Fibroblast of skin of left quadriceps (primary cell): ENCODE measurements around the gene TMBIM1.
A peak's percentile ranks its signal among the peaks of the same experiment; 100 is the strongest.
"Not testable (repeated sequence)": the region's sequence is repeated elsewhere in the genome, so short reads cannot be mapped to it uniquely, and the experiment has no call there.

Experiments used
- DNase-seq, 2 experiments: peaks; one replicate each; pipeline ENCODE4 v3.0.0-alpha.2; 2013; ENCODE audit warnings: low read depth in 2 of 2

TMBIM1 gene

DNA sequence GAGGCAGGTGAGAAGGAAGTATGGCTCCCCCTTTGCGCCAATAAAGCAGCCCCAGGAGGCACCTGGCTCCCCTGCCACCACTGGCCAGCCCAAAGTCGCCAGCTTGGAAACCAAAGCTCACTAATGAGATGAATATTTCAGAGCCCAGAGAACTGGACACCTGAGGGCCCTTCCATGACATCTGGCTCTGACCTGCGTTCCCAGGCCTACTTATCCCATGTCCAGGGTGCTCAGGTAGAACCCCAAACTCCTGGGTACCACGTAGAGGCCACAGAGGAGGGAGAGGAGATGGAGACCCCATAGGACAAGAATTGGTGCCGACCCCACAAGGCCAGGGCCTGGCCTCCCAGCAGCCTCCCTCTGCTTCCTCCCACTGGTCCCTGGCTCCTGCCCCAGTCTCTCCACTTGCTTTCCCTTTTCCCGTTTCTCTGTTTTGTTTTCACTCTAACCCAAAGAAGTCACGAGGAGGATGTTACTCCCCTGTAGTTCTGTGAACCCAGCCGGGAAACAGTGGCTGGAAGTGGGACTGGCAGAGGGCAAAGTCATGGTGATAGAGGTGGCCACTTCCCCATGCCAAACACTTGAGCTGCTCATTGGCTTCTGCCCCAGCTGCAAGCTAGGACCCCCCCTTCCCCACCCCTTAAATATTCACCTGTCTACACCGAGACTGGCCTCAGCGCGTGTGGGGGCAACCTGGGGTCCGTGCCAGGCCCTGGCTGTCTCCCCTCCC is 820 bp downstream of the TMBIM1 start:
- no peak for DNase-seq

DNA sequence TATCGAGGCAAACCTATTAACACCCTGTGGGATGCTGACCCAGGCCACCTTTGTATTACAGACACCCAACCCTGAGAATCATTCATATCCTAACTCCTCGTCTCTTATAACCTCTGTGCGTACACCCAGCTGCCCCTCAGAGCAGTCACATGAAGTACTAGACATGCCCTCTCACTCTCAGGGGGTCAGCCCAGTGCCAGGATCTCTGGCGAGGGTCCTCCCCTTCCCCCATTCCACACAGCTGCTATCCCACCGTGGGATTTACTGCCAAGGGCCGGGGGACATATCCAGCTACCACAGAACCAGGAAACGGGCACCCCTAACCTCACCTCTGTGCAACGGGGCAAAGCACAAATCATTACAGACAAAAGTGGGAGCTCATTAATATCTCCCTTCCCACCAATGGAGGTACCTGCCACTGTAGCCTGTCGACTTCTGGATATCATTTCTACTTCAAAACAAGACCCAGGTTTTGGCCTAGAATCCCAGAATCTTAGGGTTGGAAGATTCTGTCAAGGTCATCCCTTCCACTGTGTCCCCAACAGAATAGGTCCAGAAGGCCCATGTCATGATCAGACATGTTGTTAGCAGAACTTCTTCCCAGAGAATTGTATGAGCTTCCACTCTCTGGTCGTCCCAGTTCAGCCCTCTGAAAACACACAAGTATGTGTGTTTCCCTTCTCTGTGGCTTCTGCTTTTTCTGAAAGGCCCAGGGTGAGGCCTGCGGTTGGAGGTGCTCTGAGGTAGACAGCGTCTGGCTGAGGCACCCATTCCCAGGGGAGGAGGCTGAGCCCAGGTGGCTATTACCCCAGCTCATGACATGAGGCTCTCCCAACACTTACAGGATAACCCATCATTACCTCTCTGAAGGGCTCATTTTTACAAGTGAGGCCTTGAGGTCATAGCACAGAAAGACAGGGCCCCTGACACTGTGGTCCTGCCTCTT is 1.7 kb downstream of the TMBIM1 start:
- no peak for DNase-seq

GRCh38 chr2:218289639-218290315 is 2.5 kb downstream of the TMBIM1 start:
- DNase-seq: no peak

DNA sequence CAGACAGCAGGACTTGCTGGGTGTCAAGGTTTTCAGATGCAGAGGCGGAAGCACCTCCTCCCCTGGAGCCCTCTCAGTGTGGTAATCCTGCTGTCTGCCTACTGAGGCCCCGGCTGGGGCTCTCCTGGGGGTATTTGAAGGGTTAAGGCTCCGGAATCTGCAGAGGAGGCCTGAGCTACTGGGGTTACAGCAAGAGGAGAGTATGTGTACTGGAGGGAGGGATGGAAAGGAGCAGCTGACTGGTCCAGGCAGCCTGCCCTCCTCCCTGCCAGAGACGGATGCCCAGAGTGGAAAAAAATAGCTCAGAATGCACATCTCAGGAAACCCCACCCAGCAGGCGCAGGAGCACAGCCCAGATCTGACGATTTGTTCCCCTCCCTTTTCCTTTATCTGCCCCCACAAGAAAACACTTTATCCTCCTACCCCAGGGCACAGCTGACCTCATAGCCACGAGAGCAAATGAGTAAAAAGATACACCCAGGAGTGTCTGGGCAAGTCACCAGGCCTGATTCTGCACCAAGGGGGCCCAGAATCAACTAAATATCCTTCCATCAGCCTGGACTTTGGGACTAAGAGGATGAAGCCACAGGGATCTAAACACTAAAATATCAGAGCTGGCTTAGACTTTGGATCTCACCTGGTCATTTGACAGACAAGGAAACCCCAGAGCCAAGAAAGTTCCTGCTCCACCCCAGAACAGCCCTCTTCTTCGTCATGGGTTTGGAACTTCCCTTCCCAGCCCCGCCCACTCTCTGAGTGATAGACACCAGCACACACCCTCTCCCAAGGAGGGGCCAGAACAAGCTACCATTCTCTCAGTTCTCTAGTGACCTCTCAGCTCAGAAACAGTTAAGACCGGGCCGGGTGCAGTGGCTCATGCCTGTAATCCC is 5.5 kb downstream of the TMBIM1 start:
- peak; percentile 76 to 79 for DNase-seq

DNA sequence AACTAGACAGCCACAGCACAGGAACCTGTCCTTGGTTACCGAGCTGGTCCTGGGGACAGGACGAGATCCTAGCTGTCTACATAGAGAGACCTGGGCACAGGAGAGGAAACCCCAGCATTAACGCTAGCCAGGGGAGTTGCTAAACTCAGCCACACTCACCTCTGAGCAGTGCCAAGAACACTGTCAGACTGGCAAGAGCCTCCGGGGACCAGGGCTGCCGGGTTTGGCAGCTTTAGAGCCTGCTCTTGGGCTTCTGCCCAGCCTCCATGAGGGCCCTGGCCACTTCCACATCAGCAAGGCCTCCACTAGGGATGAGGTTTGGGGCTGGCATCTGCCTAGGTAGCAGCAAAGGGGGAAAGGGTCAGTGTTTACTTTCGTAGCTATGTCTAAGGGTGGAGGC is 6.7 kb downstream of the TMBIM1 start:
- DNase-seq: no peak

- DNase-seq: peak in 1 of 2 experiments; percentile 7
Observed at GRCh38 chr2:218284106-218284811, 8.0 kb downstream of the TMBIM1 start.

GRCh38 chr2:218282173-218282991 is 9.9 kb downstream of the TMBIM1 start:
- DNase-seq: no peak

DNA sequence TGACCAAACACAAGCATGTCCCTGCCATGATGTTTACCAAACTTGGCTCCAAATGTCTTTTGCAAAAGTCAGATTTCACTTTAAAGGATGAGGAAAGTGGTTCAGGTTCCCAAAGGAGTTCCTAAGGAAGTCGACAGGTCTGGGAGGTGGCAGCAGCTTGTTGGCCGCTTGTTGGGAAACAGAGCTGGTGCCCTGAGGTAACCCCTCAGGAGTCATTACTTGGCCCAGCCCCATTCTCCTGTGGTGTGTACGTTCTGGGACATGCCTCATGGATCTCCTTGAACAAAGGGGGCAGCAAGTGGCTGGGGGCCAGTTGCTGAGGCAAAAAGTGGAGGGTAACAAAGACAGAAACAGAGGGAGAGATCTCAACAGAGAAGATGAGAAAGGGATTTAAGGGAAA is 10.9 kb downstream of the TMBIM1 start:
- DNase-seq: no peak

DNA sequence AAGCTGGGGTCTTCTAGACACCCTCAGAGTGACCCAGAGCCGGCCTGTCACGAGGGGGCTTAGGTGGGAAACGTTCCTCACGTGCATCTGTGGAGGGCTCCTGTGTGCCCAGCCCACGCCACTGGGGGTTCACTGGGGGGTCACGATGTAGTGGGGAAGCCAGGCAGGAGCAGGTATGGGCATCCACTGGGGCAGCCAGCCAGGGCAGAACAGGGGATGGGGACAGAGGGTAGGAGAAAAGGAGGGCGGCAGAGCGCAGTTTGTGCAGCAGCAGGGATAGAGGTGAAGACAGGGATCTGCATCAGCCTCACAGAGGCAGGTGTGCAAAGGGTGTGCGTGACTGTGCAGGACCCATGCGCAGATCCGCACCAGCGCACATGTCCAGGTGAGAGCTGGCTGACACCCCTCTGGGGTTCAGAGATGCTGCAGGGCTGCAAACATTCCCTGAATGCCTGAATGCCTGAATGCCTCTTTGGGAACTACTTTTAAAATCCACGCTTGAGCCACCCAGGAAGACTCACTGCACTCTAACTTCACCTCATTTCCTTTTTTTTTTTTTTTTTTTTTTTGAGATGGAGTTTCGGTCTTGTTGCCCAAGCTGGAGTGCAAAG is 11.9 kb downstream of the TMBIM1 start:
- DNase-seq: no peak

DNA sequence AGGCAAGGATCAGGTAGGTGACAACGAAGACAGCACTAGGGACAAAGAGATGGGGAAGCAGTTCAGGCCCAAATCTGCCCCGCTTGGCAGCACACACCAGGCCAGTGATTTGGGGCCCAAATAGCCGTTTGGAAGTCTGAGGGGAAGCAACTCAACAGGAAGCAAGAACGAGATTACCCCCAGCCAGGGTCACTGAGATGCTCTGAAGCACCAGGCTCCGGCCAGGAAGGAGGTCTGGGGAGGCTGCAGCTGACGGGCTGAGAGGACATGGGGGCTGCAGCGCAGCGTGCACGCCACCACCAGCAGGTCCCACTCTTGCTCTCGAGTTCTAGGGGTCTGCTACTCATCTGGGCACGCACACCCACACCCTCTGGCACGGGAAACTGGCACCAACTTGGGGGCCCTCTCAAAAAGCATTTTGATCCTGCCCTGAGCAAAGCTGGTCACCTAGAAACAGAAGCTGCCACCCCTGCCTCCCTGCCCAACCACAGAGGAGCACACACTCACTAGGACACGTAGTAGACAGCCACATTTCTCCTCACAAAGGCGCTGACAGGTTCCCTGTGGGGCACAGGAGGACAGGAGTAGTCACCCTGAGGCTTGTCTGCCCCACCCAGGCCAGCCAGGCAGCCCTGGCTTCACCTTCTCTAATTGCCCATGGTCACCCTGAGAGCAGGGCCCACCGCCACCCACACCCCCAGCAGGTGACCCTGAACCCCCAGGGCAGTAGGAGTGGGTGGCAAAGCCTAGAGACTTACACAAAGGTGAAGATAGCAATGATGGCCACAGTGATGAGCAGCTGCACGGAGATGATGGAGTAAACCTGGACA is 13.6 kb downstream of the TMBIM1 start:
- DNase-seq: no peak

- no peak for DNase-seq
Observed at GRCh38 chr2:218277921-218278320, 14.4 kb downstream of the TMBIM1 start.

- no peak for DNase-seq
Observed at GRCh38 chr2:218276986-218277755, 15.1 kb downstream of the TMBIM1 start.

DNA sequence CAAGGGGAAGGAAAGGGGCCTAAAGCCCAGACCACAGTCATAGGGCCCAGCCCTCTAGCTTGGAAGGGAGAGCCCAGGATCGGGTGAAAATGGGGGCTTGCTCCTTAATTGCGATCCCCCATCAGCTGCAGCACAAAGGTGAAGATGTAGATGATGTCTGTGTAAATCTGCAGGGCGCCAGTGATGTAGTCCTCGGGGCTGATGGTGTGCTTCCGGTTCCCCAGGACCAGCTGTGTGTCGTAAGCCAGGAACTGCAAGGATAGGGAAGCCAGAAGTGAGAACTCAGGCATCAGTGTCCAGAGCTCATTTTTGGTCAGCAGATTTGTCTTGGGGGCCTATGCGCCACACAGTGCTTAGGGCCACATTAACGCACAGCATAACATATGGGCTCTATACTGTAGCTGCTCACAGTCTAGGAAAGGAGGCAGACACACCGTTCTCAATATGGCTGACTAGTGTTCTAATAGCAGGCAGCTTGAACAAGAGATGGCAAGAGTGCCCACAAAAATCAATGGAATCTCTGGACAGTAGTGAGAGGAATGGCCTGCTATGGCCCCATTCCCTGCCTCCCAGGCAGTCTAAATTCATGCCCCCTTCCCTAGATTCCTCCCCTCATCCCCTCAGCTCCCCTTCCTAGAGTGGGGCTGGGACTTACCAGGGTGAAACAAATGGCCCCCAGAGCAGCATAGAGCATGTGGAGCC is 16.8 kb downstream of the TMBIM1 start:
- no peak for DNase-seq

DNA sequence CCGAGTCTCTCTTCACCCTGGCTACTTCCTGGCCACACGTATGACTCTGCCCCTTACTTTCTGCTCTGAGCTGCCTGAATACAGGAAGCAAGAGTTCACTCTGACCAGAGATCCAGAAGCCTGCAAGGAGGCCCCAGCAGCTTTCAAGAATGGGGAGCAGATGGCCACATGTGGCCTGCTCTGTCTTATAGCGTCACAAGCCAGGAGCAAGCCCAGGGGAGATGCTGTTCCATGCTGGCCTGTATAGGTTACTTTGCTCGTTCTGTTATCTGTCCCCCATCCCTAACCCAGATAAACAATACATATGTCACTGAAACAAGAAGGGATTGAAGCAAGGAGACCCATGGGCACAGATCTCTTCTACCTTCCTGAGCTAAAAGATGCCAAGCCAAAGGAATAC is 17.7 kb downstream of the TMBIM1 start:
- DNase-seq: no peak

- no peak for DNase-seq
Observed at GRCh38 chr2:218273908-218274249, 18.4 kb downstream of the TMBIM1 start.

DNA sequence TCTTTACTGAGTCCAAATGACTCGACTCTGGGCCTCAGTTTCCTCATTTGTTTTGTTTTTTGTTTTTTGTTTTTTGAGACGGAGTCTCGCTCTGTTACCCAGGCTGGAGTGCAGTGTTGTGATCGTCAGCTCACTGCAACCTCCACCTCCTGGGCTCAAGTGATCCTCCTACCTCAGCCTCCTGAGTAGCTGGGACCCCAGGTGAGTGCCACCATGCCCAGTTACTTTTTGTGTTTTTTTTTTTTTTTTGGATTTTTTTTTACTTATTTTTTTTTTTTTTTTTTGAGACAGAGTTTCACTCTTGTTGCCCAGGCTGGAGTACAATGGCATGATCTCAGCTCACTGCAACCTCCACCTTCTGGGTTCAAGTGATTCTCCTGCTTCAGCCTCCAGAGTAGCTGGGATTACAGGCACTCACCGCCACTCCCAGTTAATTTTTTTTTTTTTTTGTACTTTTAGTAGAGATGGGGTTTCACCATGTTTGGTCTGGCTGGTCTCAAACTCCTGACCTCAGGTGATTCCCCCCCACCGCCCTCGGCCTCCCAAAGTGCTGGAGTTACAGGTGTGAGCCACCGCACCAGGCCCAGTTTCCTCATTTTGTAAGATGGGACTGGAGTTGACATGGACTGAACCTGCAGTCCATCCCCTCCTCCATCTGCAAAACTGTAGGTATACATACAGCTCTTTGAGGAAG is 18.9 kb downstream of the TMBIM1 start:
- DNase-seq: not testable (repeated sequence)
